ENCODE measurements around the gene TRERF1.

DNA sequence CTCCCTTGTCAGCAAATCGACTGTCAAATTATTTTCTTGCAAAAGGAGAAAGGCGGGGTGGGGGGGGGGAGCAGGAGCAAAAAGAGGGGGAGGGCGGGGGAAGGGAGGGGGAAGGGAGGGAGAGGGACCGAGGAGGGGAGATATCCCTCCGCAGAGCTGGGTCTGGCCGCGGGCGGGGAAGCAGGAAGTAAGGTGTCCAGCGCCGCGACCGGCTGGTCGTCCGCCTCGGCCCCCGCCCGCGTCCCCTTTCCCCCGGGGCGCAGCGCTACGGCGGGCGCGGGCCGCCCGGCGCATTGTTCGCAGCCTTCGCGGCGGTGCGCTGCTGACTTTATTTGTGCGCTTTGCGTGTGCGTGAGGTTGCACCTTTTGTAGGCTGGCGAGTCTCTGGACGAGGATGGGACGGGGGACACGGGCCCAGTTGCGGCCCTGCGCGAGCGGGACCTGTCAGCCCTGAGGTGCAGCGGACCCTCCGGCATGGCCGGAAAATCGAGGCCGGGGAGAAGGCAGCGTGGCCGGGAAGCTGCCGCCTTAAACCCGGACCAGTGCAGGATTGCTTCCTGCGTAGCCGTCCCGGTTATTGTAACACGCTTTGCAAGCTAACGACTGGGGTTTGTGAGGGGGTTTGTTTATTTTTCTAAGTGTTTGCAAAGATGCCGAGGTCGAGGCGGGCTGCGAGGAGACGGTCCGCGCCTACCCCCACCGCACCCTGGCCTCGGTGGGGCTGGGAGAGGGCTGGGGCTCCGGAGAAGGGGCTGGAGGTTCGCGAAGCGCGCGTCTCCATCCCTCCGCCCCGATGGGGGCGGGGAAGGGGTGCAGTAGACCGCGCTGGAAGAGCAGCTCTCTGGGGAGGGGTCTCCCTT is 675 bp upstream of the TRERF1 start:
- TF ChIP-seq, protein P1, sequence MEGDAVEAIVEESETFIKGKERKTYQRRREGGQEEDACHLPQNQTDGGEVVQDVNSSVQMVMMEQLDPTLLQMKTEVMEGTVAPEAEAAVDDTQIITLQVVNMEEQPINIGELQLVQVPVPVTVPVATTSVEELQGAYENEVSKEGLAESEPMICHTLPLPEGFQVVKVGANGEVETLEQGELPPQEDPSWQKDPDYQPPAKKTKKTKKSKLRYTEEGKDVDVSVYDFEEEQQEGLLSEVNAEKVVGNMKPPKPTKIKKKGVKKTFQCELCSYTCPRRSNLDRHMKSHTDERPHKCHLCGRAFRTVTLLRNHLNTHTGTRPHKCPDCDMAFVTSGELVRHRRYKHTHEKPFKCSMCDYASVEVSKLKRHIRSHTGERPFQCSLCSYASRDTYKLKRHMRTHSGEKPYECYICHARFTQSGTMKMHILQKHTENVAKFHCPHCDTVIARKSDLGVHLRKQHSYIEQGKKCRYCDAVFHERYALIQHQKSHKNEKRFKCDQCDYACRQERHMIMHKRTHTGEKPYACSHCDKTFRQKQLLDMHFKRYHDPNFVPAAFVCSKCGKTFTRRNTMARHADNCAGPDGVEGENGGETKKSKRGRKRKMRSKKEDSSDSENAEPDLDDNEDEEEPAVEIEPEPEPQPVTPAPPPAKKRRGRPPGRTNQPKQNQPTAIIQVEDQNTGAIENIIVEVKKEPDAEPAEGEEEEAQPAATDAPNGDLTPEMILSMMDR (IDR thresholded peaks at IDR 0.05): no peak
- no peak for TF ChIP-seq POLR2A (IDR thresholded peaks at IDR 0.05)

All from lower leg skin (tissue), 3 donors.